NCI-H1930 (cell line): ENCODE results near the gene IQCF6.
"Not testable (repeated sequence)": the region's sequence is repeated elsewhere in the genome, so short reads cannot be mapped to it uniquely, and the experiment has no call there.

ENCODE experiments used
- DNase-seq, 2 experiments: peaks; one replicate each; lab custom pipeline; 2025; lab: John Stamatoyannopoulos, UW

The IQCF6 gene

DNA sequence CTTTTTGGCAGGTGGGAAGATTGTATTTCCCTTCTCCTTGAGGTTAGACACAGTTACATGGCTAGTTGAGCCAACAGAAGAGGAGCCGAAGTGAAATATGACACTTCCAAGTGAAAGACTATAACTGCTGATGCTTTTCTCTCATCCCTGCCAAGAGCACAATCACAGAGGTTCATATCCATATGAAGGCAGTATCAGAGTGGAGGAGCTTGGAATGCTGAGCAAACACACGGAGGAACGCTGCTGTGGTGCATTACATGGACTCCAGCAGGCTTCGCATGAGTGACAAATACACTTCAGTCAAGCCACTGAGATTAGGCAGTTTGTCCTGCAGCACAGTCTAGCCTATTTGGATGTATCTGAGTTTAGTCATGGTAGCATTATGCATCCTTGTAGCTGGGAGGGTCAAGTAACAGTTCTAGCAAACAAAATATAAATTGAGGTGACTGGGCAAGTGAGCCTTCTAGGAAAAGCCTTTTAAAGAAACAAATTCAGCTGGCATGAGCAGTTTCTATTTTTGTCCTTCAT, 5.4 kb downstream of the IQCF6 start:
- no peak for DNase-seq

DNA sequence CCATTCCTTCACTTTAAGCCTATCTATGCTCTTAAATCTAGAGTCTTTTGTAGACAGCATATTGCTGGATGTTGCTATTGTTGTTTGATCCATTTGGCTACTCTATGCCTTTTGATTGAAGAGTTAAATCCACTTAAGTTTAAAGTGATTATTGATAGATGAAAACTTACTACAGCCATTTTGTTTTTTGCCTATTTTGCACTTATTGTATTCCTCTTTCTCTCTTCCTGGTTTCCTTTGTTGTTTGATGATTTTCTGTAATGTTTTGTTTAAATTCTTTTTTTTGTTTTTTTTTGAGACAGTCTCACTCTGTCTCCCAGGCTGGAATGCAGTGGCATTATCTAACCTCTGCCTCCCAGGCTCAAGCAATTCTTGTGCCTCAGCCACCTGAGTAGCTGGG, 19.8 kb downstream of the IQCF6 start:
- no peak for DNase-seq

DNA sequence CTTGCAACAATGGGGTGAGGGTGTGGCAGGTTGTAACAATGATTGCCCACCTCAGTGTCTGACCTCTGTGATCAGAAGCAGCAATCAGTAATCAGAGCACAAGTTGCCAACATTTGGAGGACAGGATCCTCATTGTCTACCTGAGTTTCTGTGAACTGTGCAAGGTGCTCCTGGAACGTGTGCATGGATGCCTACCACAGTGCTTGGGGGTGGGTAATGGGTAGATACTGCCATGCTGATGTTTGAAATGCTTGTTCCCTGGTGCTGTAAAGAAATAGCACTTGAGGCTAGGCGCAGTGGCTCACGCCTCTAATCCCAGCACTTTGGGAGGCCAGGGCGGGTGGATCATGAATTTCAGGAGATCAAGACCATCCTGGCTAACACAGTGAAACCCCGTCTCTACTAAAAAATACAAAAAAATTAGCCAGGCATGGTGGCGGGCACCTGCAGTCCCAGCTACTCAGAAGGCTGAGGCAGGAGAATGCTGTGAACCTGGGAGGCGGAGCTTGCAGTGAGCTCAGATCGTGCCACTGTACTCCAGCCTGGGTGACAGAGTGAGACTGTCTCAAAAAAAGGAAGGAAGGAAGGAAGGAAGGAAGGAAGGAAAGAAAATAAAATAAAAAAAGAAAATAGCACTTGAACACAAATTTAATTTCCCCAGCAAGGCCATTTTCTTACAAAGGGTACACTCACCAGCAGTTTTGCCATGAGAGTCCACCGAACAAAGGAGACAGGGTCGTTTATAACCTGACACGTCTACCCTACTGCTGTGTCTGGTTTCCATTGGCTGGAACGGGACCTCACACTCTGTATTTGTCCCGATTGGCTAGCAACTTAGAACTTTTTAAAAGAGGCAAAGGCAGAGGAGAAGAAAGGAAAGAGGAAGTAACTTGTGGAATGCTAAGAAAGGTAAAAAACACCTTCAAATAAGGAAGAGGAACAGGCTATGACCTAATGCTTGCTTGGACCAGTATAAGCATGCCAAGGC, 25.0 kb downstream of the IQCF6 start:
- DNase-seq: not testable (repeated sequence)

DNA sequence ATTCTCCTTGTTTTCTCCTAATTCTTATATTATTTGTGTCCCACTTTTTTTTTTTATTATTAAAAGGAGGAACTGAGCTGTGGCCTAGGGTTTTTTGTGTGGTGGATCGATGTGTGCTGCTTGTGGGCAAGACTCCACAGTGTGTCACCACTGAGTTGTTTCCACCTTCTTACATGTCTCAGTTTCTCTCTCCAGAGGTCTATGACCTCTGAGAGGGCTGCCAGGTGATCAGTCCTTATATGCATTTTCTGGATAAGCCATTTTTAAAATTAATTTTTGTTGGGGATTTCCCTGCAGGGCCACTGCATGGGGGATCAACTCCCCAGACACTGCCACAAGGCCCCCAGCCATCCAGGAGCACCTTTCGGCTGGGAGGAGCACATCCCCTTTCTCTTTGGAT, 27.8 kb downstream of the IQCF6 start:
- no peak for DNase-seq

DNA sequence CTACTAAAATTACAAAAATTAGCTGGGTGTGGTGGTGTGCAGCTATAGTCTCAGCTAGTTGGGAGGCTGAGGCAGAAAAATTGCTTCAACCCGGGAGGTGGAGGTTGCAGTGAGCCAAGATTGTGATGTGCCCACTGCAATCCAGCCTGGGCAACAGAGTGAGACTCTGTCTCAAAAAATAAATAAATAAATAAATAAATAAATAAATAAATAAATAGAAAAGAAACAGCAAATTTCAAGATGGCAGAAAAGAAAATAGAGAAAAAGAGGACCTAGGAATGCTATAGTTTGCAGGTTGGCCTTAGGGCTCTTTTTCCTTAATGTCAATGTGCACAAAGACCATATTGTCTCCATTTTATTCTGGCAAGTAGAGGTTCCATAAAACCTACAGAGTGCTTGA, 28.2 kb downstream of the IQCF6 start:
- DNase-seq: no peak

DNA sequence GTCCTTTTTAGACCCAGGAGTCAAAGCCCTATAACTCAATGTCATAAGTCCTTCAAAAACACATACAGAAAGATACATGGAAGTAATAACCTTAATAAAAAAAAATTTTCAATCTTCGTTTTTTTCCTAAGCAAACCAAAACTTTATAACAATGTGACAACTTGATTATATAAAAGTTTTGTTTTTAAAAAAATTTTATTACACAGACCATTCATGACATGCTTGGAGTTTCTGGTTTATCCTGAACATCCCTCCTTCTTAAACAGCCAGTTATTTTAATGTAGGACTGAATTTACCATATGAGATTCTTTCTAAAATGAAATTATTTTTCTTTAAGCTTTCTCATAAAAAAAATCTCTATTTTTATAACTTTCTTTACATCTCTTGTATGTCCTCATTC, 30.7 kb downstream of the IQCF6 start:
- no peak for DNase-seq

DNA sequence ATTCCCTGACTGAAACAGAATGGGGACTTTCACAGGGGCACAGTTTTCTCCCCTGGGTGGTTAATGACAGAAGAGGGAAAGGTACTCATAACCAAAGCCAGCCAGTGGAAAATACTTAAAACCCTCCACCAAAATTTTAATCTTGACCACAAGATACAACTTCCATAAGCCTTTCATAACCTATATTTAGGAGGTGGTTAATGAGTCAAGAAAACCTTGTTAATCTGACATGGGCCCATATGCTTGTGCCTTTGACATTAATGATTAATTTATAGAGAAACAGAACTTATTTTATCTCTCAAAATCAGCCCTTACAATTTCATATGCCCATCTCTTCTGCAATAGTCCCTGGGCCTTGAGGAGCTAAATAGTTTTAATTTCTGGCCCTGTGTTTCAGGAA, 31.2 kb downstream of the IQCF6 start:
- no peak for DNase-seq

DNA sequence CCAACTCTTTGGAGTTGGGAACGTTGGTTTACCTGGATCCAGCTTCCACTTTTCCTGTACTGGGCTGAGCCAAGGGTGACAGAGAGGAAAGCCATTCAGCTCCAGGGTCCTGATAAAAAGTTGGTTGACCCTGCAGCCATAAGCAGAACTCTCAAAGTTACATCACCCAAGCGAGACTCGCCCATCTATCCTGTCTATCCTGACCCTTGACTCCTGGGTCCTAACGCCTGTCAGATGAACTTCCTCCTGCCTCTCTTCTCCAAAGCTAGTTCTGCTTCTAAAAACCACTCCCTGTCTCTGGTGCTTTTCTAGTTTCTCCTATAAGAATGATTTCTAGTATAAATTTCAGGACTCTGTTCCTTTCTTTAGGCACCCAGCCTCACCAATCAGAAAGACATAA, 36.1 kb downstream of the IQCF6 start:
- DNase-seq: not testable (repeated sequence)

DNA sequence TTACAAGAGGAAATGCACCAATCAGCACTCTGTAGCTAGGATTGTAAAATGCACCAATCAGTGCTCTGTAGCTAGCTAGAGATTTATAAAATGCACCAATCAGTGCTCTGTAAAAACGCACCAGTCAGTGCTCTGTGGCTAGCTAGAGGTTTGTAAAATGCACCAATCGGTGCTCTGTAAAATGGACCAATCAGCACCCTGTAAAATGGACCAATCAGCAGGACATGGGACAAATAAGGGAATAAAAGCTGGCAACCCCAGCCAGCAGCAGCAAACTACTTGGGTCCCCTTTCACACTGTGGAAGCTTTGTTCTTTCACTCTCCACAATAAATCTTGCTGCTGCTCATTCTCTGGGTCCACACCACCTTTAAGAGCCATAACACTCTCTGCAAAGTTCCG, 36.7 kb downstream of the IQCF6 start:
- not testable (repeated sequence) for DNase-seq

DNA sequence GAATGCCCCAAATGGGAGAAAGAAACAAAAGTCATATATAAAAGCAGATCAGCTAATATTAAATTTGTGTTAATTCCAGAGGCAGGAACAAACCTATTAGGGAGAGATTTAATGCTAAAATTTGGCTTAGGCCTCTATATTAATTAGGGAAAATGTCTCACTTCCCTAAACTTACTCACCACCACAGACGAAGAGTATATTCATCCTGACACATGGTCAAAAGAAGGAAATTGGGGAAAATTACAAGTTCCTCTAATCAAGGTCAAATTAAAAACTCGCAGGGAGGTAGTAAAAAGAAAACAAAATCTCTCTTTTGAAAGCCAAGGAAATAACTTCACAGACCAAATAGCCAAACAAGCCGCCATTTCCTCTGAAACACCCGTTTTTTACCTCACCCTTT, 39.9 kb downstream of the IQCF6 start:
- DNase-seq: no peak

DNA sequence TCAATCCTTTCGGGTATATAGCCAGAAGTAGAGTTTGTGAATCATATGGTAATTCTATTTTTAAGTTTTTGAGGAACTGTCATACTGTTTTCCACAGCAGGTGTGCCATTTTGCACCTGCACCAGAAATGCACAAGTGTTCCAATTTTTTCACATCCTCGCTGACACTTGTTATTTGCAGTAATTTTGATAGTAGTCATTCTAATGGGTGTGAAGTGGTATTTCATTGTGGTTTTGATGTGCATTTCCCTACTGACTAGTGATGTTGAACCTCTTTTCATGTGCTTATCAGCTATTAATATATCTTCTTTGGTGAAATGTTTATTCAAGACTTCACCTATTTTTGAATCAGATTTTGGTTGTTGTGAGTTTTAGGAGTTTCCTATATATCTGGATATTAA, 43.1 kb downstream of the IQCF6 start:
- no peak for DNase-seq

DNA sequence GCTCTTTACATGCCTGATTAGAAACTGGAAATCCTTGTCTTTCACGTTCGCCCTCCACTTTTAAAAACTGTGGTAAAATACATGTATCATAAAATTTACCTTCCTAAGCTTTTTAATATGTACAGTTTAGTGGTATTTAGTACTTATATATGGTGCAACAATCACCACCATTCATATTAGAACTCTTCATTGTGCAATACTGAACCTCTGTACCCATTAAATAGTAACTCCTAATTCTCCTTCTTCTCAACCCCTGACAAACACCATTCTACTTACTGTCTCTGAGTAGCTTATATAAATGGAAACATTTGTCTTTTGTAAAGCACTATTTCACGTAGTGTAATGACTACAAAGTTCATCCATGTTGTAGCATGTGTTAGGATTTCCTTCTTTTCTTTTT, 44.0 kb downstream of the IQCF6 start:
- no peak for DNase-seq

DNA sequence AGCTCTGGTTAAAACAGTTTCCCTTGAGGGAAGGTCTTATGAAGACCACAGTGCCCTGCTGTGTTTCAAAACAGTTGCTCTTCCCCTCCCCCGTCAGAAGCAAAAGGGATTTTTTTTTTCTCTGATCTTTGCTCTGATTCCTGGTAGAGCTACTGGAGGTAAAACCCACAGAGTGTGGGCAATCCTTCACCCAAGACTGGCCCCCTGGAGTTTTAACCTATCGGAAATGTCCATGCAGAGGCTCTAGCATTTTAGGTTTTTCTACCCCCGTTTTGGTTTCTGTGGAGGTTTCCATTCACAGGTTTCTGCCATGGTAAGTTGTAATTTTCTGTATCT, 44.5 kb downstream of the IQCF6 start:
- no peak for DNase-seq

DNA sequence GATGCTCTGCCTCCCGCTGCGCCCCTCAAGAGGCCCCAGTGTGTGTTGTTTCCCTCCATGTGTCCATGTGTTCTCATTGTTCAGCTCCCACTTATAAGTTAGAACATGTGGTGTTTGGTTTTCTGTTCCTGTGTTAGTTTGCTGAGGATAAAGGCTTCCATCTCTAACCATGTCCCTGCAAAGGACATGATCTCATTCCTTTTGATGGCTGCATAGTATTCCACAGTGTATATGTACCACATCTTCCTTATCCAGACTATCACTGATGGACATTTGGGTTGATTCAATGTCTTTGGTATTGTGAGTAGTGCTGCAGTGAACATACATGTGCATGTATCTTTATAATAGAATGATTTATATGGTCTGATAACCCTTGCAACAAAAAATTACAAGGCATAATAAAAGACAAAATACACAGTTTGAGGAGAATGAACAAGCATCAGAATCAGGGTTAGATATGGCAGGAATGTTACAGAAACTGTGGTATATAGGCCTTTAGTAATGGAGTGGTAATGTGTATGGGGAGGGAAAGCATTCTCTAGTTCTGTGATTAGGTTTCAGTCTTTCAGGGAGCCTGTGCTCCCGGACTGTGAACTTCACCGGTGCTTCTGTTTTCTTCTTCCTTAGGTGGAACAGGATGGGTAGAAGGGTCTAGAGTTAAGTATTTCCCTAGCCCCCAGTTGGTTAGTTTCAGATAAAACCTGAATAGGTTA, 45.0 kb downstream of the IQCF6 start:
- no peak for DNase-seq

DNA sequence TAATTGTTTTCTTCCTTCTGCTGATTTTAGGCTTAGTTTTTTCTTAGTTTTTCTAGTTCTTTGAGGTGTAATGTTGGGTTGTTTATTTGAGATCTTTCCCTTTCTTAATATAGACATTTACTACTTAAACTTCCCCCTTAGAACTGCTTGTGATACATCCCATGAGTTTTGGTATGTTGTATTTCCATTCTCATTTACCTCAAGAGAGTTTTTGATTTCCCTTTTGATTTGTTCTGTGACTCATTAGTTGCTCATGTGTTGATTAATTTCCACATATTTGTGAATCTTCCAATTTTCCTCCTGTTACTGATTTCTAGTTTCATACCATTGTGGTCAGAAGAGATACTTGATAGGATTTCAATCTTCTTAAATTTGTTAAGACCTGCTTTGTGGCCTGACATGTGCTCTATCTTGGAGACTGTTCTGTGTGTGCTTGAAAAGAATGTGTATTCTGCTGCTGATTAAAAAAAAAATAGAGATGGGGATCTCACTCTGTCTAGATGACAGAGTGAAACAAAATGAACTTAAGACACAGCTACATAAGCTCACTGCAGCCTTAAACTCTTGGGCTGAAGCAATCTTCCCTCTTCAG, 49.9 kb downstream of the IQCF6 start:
- DNase-seq: no peak
